Spleen (tissue), 7 donors: ENCODE measurements around the gene PITPNC1.

Source experiments
- POLR2A ChIP-seq, 3 donors: fragments of 450-650 bp; IDR thresholded peaks; one replicate each; pipeline ENCODE4 v1.5.1; 2017; ENCODE audit warnings: antibody characterized with exemption in 3 of 3, mild to moderate bottlenecking in 1 of 3
- POLR2AphosphoS5 ChIP-seq, 3 donors: sonication (generic); formaldehyde crosslinking; IDR thresholded peaks; one replicate each; pipeline ENCODE4 v1.5.1; 2017; ENCODE audit warnings: antibody characterized with exemption in 3 of 3
- TF ChIP-seq, protein P1 (sequence below), 11 experiments: fragments of 200-600 bp in 7 of 11; fragments of 450-650 bp in 4 of 11; sonication (generic) in 4 of 11; IDR thresholded peaks in 8 of 11; conservative IDR thresholded peaks in 3 of 11; 1 replicate in 7 of 11; 2 replicates in 4 of 11; pipeline versions ENCODE4 v1.4.0 to v1.8.0; 2016 to 2021; ENCODE audit warnings: antibody characterized with exemption in 11 of 11, inconsistent platforms in 4 of 11, mild to moderate bottlenecking in 1 of 11
- donor health status: DM: no; HTN: no; CAD: no; lungs with moderate emphysema.
- donor health status: DM: no; HTN: no; CAD: no.
- donor health status: DM: no; HTN: no; CAD: no.

DNA sequence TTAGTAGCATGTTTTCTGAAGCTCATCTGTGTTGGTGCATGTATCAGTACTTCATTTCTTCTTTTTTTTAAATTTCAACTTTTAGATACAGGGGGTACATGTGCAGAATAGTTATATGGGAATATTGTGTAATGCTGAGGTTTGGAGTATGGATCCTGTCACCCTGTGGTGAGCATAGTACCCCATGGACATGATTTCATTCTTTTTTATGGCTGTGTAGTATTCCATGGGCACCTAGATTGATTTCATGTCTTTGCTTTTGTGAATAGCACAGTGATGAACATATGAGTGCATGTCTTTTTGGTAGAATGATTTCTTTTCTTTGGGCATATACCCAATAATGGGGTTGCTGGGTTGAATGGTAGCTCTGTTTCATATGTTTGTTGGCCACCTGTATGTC, 285.6 kb downstream of the PITPNC1 start:
- TF ChIP-seq, protein P1, sequence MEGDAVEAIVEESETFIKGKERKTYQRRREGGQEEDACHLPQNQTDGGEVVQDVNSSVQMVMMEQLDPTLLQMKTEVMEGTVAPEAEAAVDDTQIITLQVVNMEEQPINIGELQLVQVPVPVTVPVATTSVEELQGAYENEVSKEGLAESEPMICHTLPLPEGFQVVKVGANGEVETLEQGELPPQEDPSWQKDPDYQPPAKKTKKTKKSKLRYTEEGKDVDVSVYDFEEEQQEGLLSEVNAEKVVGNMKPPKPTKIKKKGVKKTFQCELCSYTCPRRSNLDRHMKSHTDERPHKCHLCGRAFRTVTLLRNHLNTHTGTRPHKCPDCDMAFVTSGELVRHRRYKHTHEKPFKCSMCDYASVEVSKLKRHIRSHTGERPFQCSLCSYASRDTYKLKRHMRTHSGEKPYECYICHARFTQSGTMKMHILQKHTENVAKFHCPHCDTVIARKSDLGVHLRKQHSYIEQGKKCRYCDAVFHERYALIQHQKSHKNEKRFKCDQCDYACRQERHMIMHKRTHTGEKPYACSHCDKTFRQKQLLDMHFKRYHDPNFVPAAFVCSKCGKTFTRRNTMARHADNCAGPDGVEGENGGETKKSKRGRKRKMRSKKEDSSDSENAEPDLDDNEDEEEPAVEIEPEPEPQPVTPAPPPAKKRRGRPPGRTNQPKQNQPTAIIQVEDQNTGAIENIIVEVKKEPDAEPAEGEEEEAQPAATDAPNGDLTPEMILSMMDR (IDR thresholded peaks at IDR 0.05 in 8 of 11, conservative IDR thresholded peaks at IDR 0.05 in 3 of 11): no peak
- TF ChIP-seq POLR2AphosphoS5 (IDR thresholded peaks at IDR 0.05) (no peak), POLR2A (IDR thresholded peaks at IDR 0.05) (no peak)
